ENCODE results near the gene GPATCH1.
A peak's percentile ranks its signal among the peaks of the same experiment; 100 is the strongest.
"Not testable (repeated sequence)": the region's sequence is repeated elsewhere in the genome, so short reads cannot be mapped to it uniquely, and the experiment has no call there.

GPATCH1 gene

DNA sequence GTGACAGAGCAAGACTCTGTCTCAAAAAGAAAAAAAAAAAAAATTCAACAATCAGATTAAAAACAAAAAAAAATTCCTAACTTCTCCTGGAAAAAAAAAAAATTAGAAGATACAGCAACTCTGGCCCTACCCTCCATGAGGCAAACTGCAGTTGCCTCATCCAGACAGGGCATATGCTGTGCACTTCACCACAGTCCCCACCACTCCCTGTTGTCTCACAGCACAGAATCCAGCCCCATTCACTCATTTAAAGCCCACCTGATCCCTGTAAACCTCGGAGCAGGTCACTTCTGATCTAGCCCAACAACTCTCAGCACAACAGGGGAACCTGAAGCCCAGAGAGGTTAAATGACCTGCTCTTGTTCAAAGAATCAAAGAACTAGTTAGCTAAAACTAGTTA is 41.2 kb upstream of the GPATCH1 start:
- Histone ChIP-seq H3K9me3 (ENCODE audit: low read depth, low read length) (no peaks in the 10 kb centered on the region), H3K36me3 (ENCODE audit: insufficient read depth, low read length) (peaks cover 7% of the 10 kb centered on the region; the same call in 1 of the 2 replicates), H3K27ac (no peak overlapping the region), H3K4me3 (no peak overlapping the region), H3K9ac (ENCODE audit: insufficient read length) (no peak overlapping the region)
- no peak for TF ChIP-seq FOXP2 (optimal IDR thresholded peaks at IDR 0.05; ENCODE audit: control extremely low read depth, extremely low read length, insufficient read depth)
- no peak for TF ChIP-seq EZH2 (IDR thresholded peaks at IDR 0.05)
- no peak for DNase-seq (ENCODE audit: low read depth, low spot score)

DNA sequence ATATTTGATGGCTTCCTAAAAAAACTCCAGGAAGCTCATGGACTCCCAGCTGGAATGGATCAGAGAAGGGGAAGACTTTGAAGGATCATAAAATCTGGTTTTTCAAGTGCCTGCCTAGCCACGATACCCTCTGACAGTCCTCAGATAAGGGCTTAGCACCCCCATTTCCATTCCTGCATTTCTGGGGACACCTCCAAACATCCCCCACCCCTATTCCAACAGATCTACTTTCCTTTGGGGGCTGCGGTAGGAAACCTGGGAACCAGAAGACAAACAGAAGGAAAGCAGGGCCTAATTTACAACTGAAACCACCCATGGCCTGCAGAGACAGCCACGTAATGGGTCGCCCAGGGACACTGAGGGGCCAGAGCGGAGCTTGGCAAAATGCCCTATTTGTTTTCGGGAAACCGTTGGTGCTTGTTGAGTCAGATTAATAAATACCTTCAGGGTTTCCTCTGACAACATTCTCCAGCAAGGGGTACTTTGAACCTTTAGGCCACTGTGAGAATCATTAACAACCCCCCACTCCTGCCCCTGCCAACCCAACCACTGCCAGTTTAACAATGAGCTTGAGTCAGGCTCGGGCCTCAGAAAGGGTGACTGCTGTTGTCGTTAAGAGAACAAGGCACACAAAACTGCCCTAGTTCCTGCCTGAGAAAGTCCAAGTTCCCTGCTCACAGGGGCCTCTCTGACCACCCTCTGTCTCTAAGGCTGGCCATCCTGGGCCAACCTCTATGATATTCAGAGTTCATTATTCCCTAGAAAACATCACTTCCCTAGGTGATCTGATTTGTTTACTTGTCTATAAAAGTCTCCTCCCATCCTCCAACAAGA is 39.8 kb upstream of the GPATCH1 start:
- Histone ChIP-seq H3K36me3 (ENCODE audit: insufficient read depth, low read length) (peaks cover 10% of the 10 kb centered on the region; the same call in 1 of the 2 replicates), H3K9ac (ENCODE audit: insufficient read length) (peak overlapping the region; percentile 37), H3K4me3 (peak overlapping the region; percentile 9; the same call in 1 of the 2 replicates), H3K9me3 (ENCODE audit: low read depth, low read length) (no peaks in the 10 kb centered on the region), H3K27ac (peak overlapping the region; percentile 79)
- no peak for TF ChIP-seq FOXP2 (optimal IDR thresholded peaks at IDR 0.05; ENCODE audit: control extremely low read depth, extremely low read length, insufficient read depth)
- no peak for TF ChIP-seq EZH2 (IDR thresholded peaks at IDR 0.05)
- no peak for TF ChIP-seq POLR2AphosphoS5 (IDR thresholded peaks at IDR 0.05; ENCODE audit: borderline replicate concordance, low read depth, low read length)
- DNase-seq (ENCODE audit: low read depth, low spot score): no peak

DNA sequence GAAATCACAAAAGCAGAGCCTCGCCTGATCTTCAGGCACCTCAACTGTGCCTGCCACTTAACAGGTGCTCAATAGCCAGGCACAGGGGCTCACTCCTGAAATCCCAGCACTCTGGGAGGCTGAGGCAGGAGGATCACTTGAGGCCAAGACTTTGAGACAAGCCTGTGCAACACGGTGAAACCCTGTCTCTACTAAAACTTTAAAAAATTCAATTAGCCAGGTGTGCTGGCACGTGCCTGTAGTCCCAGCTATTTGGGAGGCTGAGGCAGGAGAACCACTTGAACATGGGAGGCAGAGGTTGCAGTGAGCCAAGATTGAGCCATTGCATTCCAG is 39.2 kb upstream of the GPATCH1 start:
- peak overlapping the region; percentile 37 for H3K9ac ChIP-seq (ENCODE audit: insufficient read length)
- H3K4me3 ChIP-seq: 0 out of 2 replicates have a peak overlapping the region, but pooled peaks have one; percentile 9
- not testable (repeated sequence) for H3K9me3 ChIP-seq (ENCODE audit: low read depth, low read length); DNase-seq (ENCODE audit: low read depth, low spot score)
- H3K27ac ChIP-seq: peak overlapping the region; percentile 79; the same call in 1 of the 2 replicates
- peaks cover 10% of the 10 kb centered on the region; the same call in 1 of the 2 replicates for H3K36me3 ChIP-seq (ENCODE audit: insufficient read depth, low read length)

DNA sequence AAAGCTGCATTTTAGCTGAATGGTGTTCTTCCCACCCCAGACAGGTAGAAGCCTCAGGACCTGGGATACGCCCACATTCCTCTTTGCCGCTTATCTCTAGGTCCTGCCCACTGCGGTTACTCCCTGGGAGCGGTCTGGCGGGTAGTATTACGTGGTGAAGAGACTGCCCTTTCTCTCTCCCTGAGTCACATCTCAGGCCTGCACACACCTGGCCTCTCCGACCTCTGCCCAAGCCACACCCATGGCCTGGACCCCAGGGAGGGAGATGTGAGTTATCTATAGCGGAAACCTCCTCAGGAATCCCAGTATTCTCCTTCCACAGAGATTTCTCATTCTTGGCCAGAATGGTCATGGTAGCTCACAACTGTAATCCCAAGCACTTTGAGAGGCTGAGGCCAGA is 33.6 kb upstream of the GPATCH1 start:
- Histone ChIP-seq H3K36me3 (ENCODE audit: insufficient read depth, low read length) (peaks cover 10% of the 10 kb centered on the region; the same call in 1 of the 2 replicates), H3K27ac (no peak overlapping the region), H3K9me3 (ENCODE audit: low read depth, low read length) (no peaks in the 10 kb centered on the region), H3K4me3 (no peak overlapping the region), H3K9ac (ENCODE audit: insufficient read length) (no peak overlapping the region)
- DNase-seq (ENCODE audit: low read depth, low spot score): no peak
- TF ChIP-seq POLR2AphosphoS5 (IDR thresholded peaks at IDR 0.05; ENCODE audit: borderline replicate concordance, low read depth, low read length): no peak
- TF ChIP-seq EZH2 (IDR thresholded peaks at IDR 0.05): no peak
- no peak for TF ChIP-seq FOXP2 (optimal IDR thresholded peaks at IDR 0.05; ENCODE audit: control extremely low read depth, extremely low read length, insufficient read depth)

DNA sequence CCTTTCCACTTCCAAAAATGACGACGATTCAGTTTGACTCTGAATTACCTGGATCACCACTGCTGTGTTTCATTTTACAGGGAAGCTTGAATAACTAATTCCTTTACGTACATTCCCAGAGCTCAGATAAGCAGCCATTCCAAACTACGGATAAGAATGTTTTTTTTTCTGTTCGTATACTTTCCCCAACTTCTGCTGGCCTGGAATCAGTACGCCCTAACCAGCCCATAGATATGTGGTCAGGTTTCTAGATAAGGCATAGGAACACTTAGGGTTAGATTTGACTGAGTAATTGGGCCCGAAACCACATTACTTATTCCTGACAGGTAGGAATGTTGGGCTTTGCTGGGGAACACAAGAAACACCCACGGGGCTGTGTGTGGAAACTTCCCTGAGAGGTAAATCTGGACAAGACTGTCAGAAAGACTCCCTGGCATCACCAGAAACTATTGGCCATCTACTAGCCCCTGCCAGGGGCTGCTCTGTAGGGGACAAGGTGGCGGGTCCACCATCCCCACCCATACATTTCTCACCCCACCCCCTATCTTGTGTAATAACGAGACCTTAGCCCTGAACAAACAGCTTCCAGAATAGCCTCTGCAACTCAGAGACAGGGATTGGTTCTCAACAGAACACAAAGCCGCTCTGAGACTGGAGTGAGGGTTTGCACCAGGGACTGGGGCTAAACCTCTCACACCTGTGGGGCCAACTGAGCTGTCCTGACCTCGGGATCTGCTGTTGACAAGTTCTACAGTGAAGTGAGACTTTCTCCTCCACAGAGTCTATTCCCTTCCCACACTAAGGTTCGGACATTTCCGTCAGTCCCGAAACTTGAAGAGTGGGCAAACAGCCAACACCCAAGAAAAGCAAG is 31.9 kb upstream of the GPATCH1 start:
- Histone ChIP-seq H3K4me3 (no peak overlapping the region), H3K9me3 (ENCODE audit: low read depth, low read length) (no peaks in the 10 kb centered on the region), H3K9ac (ENCODE audit: insufficient read length) (no peak overlapping the region), H3K27ac (no peak overlapping the region), H3K36me3 (ENCODE audit: insufficient read depth, low read length) (peaks cover 4% of the 10 kb centered on the region; the same call in 1 of the 2 replicates)
- TF ChIP-seq POLR2AphosphoS5 (IDR thresholded peaks at IDR 0.05; ENCODE audit: borderline replicate concordance, low read depth, low read length) (no peak), EZH2 (IDR thresholded peaks at IDR 0.05) (no peak), FOXP2 (optimal IDR thresholded peaks at IDR 0.05; ENCODE audit: control extremely low read depth, extremely low read length, insufficient read depth) (no peak)
- DNase-seq (ENCODE audit: low read depth, low spot score): no peak

DNA sequence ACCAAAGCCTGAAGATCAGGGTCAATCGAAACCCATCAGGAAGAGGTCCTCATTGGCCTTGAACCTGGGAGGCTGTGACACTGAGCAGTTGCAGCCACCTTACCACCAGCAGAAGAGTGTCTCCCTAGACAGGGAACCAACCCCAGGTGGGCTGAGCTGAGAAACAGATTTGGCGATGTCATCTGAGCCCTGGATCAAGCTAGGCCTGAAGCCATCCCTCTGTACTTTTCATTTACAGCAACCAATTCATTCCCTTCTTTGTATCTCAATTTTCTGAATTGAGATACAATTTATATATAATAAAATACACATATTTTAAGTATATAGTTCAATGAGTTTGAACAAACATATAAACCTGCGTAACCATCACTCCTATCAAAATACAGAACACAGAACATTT is 30.9 kb upstream of the GPATCH1 start:
- H3K9ac ChIP-seq (ENCODE audit: insufficient read length): no peak overlapping the region
- no peak for TF ChIP-seq EZH2 (IDR thresholded peaks at IDR 0.05)
- no peak for TF ChIP-seq FOXP2 (optimal IDR thresholded peaks at IDR 0.05; ENCODE audit: control extremely low read depth, extremely low read length, insufficient read depth)
- TF ChIP-seq POLR2AphosphoS5 (IDR thresholded peaks at IDR 0.05; ENCODE audit: borderline replicate concordance, low read depth, low read length): no peak
- DNase-seq (ENCODE audit: low read depth, low spot score): no peak
- no peaks in the 10 kb centered on the region for H3K9me3 ChIP-seq (ENCODE audit: low read depth, low read length)
- H3K36me3 ChIP-seq (ENCODE audit: insufficient read depth, low read length): peaks cover 4% of the 10 kb centered on the region; the same call in 1 of the 2 replicates
- no peak overlapping the region for H3K4me3 ChIP-seq
- H3K27ac ChIP-seq: no peak overlapping the region

DNA sequence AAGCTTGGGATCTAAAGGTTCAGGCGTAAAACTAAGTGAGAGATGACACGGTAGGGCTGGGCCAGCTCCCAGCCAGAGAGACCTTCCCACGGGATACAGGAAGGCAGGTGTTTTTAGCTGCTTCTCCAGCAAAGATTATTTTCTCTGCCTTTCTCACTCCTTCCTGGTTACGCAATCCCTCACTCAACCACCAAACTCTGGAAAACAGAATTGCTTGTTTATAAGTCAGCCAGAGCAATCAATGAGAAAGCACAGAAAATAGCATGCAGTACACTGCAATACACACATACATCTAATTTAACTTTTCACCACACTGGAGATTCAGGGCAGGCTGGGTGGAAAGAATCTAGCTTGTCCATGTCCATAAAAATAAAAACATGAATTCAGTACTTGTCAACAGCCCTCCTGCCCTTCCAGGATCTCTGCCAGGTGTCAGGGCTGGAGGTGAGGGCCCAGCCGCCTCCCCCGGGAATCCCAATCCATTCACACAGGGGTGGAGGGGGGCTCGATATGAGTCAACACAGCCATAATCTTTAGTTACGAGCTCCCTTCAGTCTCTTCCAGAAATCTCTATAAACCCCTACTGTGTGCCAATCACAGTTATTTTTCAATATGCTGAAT is 28.5 kb upstream of the GPATCH1 start:
- no peak for DNase-seq (ENCODE audit: low read depth, low spot score)

DNA sequence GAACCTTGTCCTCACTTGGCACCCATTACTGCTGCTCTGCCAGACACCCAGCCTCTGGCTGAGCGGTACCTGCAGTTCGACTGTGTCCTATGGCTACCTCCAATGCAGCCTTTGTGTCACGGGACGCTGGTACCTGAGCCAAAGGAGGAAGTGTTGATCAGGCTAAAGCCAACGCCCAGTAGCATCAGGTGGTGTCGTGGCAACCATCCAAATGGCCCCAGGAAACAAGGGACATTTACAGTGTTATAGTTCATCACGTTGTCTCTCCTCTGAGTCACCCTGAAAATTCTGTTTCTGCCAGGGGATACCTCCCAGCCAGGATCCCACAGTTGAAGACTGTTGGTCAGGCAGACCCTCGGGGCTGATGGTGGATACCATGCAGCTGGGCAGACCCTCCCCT is 26.4 kb upstream of the GPATCH1 start:
- Histone ChIP-seq H3K9ac (ENCODE audit: insufficient read length) (no peak overlapping the region), H3K36me3 (ENCODE audit: insufficient read depth, low read length) (no peaks in the 10 kb centered on the region; the same call in 1 of the 2 replicates), H3K27ac (no peak overlapping the region), H3K9me3 (ENCODE audit: low read depth, low read length) (no peaks in the 10 kb centered on the region), H3K4me3 (no peak overlapping the region)
- DNase-seq (ENCODE audit: low read depth, low spot score): no peak
- TF ChIP-seq FOXP2 (optimal IDR thresholded peaks at IDR 0.05; ENCODE audit: control extremely low read depth, extremely low read length, insufficient read depth): no peak
- no peak for TF ChIP-seq POLR2AphosphoS5 (IDR thresholded peaks at IDR 0.05; ENCODE audit: borderline replicate concordance, low read depth, low read length)
- TF ChIP-seq EZH2 (IDR thresholded peaks at IDR 0.05): no peak

More for the DNA sequence above, 28.5 kb upstream of the GPATCH1 start:
- Histone ChIP-seq H3K27ac (0 out of 2 replicates have a peak overlapping the region, but pooled peaks have one; percentile 3), H3K36me3 (ENCODE audit: insufficient read depth, low read length) (no peaks in the 10 kb centered on the region; the same call in 1 of the 2 replicates), H3K4me3 (no peak overlapping the region), H3K9me3 (ENCODE audit: low read depth, low read length) (no peaks in the 10 kb centered on the region), H3K9ac (ENCODE audit: insufficient read length) (no peak overlapping the region)
- no peak for TF ChIP-seq EZH2 (IDR thresholded peaks at IDR 0.05)
- peak; percentile 30 for TF ChIP-seq FOXP2 (optimal IDR thresholded peaks at IDR 0.05; ENCODE audit: control extremely low read depth, extremely low read length, insufficient read depth)
